WI38 (cell line): ENCODE measurements around the gene RBP2.

Experiments used
- H3K4me3 ChIP-seq: 2 replicates; pipeline ENCODE4 v1.5.1; 2011; ENCODE audit warnings: low read depth, mild to moderate bottlenecking, control low read depth, low read length
- TF ChIP-seq, protein P1 (sequence below): IDR thresholded peaks from 2 replicates; pipeline ENCODE4 v1.5.1; 2012; ENCODE audit warnings: low read depth, mild to moderate bottlenecking, control low read depth, low read length

Gene RBP2

DNA sequence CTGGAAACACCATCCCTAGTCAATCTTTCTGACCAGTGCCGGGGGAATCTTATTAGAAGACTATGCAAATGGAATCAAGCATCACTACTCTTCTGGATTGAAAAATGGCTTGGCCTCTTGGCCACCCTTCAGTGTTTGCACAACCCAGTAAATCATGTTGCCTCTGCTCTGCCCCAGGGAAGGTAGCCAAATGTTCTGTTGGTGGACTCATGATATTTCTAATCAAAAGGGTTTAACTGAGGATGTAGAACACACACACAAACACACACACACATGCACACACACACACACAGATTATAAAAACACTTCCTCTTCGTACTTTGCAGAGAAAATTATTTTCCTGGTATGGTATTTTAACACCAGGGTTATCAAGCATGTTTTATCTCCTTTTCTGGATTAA, 7.9 kb downstream of the RBP2 start:
- TF ChIP-seq, protein P1, sequence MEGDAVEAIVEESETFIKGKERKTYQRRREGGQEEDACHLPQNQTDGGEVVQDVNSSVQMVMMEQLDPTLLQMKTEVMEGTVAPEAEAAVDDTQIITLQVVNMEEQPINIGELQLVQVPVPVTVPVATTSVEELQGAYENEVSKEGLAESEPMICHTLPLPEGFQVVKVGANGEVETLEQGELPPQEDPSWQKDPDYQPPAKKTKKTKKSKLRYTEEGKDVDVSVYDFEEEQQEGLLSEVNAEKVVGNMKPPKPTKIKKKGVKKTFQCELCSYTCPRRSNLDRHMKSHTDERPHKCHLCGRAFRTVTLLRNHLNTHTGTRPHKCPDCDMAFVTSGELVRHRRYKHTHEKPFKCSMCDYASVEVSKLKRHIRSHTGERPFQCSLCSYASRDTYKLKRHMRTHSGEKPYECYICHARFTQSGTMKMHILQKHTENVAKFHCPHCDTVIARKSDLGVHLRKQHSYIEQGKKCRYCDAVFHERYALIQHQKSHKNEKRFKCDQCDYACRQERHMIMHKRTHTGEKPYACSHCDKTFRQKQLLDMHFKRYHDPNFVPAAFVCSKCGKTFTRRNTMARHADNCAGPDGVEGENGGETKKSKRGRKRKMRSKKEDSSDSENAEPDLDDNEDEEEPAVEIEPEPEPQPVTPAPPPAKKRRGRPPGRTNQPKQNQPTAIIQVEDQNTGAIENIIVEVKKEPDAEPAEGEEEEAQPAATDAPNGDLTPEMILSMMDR, result no peak
- no peak overlapping the region for H3K4me3 ChIP-seq

DNA sequence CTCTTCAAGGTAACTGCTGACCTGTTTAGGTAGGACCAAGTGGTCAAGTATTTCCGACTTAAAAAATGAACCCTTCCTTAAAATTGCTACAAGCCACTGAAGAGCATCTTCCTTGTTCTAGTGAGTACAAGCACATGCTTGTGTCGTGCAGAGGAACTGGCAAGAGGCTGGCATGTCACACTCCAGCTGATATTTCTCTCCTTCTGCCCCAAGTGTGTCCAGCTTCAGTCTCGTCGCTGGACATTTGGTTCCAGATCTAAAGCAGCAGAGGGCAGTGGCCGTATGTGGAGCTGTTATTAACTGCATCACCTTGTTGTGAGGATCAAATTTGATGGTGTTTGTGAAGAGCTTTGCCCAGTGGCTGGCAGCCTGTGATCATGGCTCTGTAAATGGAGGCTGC, 10.0 kb downstream of the RBP2 start:
- H3K4me3 ChIP-seq, result no peak overlapping the region
- TF ChIP-seq, protein P1, result no peak

DNA sequence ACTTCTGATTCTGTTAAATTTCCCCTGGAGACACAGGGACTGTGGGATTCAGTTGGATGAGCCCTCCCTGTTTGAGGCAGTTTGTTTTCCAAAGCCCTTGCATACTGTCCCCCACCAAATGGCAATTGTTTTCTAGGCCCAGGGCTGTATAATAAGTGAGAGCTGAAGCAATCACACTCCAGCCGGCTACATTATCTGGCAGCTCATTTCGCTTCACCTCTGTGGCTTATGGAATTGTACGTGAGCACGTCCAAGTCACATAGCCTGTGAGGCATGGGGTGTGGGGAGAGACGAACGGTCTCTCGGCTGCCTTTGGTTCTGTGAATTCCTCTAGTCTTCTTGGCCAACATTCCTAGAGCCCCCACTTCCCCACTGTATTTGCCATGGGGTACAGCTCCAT, 10.7 kb downstream of the RBP2 start:
- TF ChIP-seq, protein P1, result no peak
- no peak overlapping the region for H3K4me3 ChIP-seq

DNA sequence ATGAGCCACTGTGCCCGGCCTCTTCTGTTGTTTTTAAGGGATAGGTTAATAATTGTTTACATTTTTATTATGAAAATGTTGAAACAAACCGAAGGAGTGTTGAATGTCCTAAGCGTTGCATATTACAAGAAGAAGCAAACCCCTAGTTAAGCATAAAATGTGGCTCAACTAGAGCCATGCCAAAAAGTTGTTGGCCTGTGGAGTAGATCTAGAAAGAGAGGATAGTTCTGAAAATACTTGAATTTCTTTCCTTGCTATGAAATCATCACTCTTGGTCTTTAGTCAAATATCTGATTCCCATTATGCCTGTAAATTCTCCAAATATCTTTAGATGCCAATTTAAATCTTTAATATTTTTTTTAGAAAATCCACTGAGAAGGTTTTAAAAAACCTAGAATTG, 12.8 kb downstream of the RBP2 start:
- TF ChIP-seq, protein P1, result no peak
- no peak overlapping the region for H3K4me3 ChIP-seq

DNA sequence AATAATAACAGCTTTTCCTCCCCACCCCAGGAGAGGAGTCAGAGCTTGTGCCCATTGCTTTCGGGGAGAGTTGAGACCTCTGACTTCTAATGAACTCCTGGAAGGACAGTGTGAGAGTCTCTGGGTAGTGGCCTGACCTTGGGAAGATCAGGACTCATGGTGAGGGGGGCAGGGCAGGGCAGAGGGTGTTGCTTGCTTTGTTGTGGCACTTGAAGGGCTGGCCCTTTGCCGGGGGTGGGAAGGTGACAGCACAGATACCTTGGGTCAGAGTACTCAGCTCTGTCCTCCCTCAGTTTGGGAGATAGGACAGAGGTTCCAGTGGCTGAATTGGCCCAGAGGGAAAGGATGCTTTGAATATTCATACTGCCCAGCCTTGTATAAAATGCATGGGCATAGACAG, 15.8 kb downstream of the RBP2 start:
- H3K4me3 ChIP-seq, result no peak overlapping the region
- TF ChIP-seq, protein P1, result no peak

DNA sequence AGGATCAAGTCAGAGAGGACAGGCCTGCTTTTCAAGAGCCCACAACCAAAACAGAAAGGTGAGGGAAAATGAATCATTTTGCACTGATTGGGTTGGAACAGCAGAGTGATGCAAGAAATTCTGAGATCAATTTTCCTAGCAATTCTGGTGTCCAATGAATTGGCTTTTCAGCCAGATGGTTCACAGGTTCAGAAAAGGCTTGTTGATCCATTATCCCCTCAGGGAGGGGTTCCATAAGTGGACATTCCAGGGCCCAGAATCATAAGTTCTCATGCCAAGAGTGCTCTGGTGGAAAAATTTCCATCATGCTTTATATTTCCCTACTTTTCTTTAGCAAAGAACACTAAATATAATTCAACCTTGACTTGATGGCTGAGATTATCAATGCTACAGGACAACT, 16.2 kb downstream of the RBP2 start:
- TF ChIP-seq, protein P1, result no peak
- no peak overlapping the region for H3K4me3 ChIP-seq

DNA sequence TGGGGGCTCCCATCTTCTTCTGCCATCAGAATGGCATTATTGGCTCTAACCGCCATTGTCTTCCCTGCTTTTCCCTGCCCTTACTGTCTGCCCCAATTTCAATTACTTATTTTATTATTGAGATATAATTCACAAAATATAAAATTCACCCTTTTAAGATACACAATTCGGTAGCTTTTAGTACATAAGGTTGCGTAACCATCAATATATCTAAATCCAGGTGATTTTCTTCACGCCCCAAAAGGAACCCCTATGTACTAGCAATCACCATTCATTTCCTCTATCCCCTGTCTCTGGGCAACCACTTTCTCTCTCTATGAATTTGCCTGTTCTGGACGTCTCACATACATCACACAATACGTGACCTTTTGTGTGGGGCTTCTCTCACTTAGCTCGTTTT, 18.0 kb downstream of the RBP2 start:
- TF ChIP-seq, protein P1, result no peak

More for the DNA sequence above, 18.0 kb downstream of the RBP2 start:
- no peak overlapping the region for H3K4me3 ChIP-seq
